ENCODE data around the gene MAP3K21.

DNA sequence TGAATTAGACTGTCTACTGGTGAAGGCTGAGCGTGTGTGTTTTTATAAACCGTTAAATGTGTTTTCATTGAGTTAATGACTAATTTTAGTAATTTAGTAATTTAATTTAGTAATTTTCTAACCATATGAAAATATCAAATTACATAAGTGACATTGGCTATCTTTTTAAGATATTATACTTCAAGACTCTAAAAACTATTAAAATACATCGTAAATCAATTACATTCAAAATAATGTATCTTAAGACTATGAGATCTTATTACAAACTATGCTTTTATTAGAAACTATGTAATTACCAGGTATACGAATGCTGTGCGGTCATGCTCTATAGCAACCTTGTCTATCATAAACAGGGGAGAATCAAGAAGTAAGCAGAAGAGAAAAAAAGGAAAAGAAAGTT lies 21.6 kb downstream of the MAP3K21 start:
- TF ChIP-seq, protein P1, sequence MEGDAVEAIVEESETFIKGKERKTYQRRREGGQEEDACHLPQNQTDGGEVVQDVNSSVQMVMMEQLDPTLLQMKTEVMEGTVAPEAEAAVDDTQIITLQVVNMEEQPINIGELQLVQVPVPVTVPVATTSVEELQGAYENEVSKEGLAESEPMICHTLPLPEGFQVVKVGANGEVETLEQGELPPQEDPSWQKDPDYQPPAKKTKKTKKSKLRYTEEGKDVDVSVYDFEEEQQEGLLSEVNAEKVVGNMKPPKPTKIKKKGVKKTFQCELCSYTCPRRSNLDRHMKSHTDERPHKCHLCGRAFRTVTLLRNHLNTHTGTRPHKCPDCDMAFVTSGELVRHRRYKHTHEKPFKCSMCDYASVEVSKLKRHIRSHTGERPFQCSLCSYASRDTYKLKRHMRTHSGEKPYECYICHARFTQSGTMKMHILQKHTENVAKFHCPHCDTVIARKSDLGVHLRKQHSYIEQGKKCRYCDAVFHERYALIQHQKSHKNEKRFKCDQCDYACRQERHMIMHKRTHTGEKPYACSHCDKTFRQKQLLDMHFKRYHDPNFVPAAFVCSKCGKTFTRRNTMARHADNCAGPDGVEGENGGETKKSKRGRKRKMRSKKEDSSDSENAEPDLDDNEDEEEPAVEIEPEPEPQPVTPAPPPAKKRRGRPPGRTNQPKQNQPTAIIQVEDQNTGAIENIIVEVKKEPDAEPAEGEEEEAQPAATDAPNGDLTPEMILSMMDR (IDR thresholded peaks at IDR 0.05; ENCODE audit: poor library complexity, severe bottlenecking): no peak
- no peak for TF ChIP-seq EZH2 (IDR thresholded peaks at IDR 0.05; ENCODE audit: borderline replicate concordance, insufficient read depth, low read length, poor library complexity, severe bottlenecking)
- TF ChIP-seq, protein P2, sequence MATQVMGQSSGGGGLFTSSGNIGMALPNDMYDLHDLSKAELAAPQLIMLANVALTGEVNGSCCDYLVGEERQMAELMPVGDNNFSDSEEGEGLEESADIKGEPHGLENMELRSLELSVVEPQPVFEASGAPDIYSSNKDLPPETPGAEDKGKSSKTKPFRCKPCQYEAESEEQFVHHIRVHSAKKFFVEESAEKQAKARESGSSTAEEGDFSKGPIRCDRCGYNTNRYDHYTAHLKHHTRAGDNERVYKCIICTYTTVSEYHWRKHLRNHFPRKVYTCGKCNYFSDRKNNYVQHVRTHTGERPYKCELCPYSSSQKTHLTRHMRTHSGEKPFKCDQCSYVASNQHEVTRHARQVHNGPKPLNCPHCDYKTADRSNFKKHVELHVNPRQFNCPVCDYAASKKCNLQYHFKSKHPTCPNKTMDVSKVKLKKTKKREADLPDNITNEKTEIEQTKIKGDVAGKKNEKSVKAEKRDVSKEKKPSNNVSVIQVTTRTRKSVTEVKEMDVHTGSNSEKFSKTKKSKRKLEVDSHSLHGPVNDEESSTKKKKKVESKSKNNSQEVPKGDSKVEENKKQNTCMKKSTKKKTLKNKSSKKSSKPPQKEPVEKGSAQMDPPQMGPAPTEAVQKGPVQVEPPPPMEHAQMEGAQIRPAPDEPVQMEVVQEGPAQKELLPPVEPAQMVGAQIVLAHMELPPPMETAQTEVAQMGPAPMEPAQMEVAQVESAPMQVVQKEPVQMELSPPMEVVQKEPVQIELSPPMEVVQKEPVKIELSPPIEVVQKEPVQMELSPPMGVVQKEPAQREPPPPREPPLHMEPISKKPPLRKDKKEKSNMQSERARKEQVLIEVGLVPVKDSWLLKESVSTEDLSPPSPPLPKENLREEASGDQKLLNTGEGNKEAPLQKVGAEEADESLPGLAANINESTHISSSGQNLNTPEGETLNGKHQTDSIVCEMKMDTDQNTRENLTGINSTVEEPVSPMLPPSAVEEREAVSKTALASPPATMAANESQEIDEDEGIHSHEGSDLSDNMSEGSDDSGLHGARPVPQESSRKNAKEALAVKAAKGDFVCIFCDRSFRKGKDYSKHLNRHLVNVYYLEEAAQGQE (IDR thresholded peaks at IDR 0.05; ENCODE audit: borderline replicate concordance): no peak
- TF ChIP-seq EP300 (conservative IDR thresholded peaks at IDR 0.05; ENCODE audit: poor library complexity, severe bottlenecking): no peak
- no peak for TF ChIP-seq TAF1 (IDR thresholded peaks at IDR 0.05; ENCODE audit: low read depth)

Data from neural cell (in vitro differentiated cells).